ENCODE measurements around the gene DMAP1.

DMAP1 gene

GRCh38 chr1:44239961-44240371 is 26.7 kb downstream of the DMAP1 start:
- Histone ChIP-seq H3K4me1 (ENCODE audit: control insufficient read depth, insufficient read depth, low read length) (peaks cover 19% of the 10 kb centered on the region), H3K36me3 (ENCODE audit: control insufficient read depth in 2 of 2, insufficient read depth in 1 of 2, low read length in 2 of 2) (peaks cover 0 to 38% of the 10 kb centered on the region in 2 experiments; a peak in 1 of 3 replicates), H3K4me3 (ENCODE audit: low read depth, low read length) (no peak overlapping the region), H3K9me3 (ENCODE audit: control insufficient read depth, insufficient read depth, low read depth, low read length) (no peaks in the 10 kb centered on the region), H3K27ac (ENCODE audit: extremely low read depth, low read depth, low read length) (peak overlapping the region; percentile 45; the same call in 1 of the 2 replicates)
- POLR2A ChIA-PET, result no interaction called here
- TF ChIP-seq ZNF624 (tag by site-specific recombination; IDR thresholded peaks at IDR 0.05), result no peak
- TF ChIP-seq ZNF600 (tag by site-specific recombination; IDR thresholded peaks at IDR 0.05), result peak; percentile 13; the same call in 1 of the 2 replicates
- CTCF ChIA-PET, result interaction anchor here (0.5 to 1.2 kb wide), 4 partner anchors 8 to 355 kb away, joined by 3 to 4 read pairs (median 4); no protein-coding TSS in a partner anchor

GRCh38 chr1:44240802-44241671 is 27.8 kb downstream of the DMAP1 start:
- Histone ChIP-seq H3K27ac (ENCODE audit: extremely low read depth, low read depth, low read length) (no peak overlapping the region), H3K36me3 (ENCODE audit: control insufficient read depth in 2 of 2, insufficient read depth in 1 of 2, low read length in 2 of 2) (peaks cover 0 to 44% of the 10 kb centered on the region in 2 experiments; a peak in 1 of 3 replicates), H3K4me1 (ENCODE audit: control insufficient read depth, insufficient read depth, low read length) (peaks cover 19% of the 10 kb centered on the region), H3K9me3 (ENCODE audit: control insufficient read depth, insufficient read depth, low read depth, low read length) (no peaks in the 10 kb centered on the region), H3K4me3 (ENCODE audit: low read depth, low read length) (no peak overlapping the region)
- ChIA-PET POLR2A (no interaction called here), CTCF (interaction anchor here (1.2 kb wide), 1 partner anchor 43 kb away, joined by 4 read pairs; no protein-coding TSS in a partner anchor)
- no peak for TF ChIP-seq ZNF626 (tag by site-specific recombination; IDR thresholded peaks at IDR 0.05)
- no peak for TF ChIP-seq SP2 (tag by site-specific recombination; IDR thresholded peaks at IDR 0.05)
- TF ChIP-seq ZNF843 (tag by site-specific recombination; IDR thresholded peaks at IDR 0.05), result no peak
- TF ChIP-seq GLIS2 (tag by site-specific recombination; IDR thresholded peaks at IDR 0.05), result no peak
- TF ChIP-seq ZNF514 (tag by site-specific recombination; IDR thresholded peaks at IDR 0.05), result no peak
- TF ChIP-seq EGR2 (tag by site-specific recombination; IDR thresholded peaks at IDR 0.05; ENCODE audit: low read depth), result peak; percentile 99
- TF ChIP-seq ZBTB44 (tag by site-specific recombination; IDR thresholded peaks at IDR 0.05), result no peak
- TF ChIP-seq ZNF518A (tag by site-specific recombination; conservative IDR thresholded peaks at IDR 0.05; ENCODE audit: low read depth), result no peak
- no peak for TF ChIP-seq ZNF621 (tag by site-specific recombination; IDR thresholded peaks at IDR 0.05)
- 0 out of 2 replicates have a peak, but pooled peaks have one; percentile 25 for TF ChIP-seq KLF17 (tag by site-specific recombination; IDR thresholded peaks at IDR 0.05)
- peak; percentile 99 for TF ChIP-seq ZFHX2 (tag by site-specific recombination; conservative IDR thresholded peaks at IDR 0.05)
- TF ChIP-seq ZNF16 (tag by site-specific recombination; IDR thresholded peaks at IDR 0.05; ENCODE audit: low read depth), result no peak

Measured in HEK293 (cell line).